GM21515 (cell line): Measurements from ENCODE around the gene IRF3.
"Not testable (repeated sequence)": the region's sequence is repeated elsewhere in the genome, so short reads cannot be mapped to it uniquely, and the experiment has no call there.

ENCODE experiments used
- ATAC-seq: cut with Tn5 transposase; IDR thresholded peaks from one replicate; pipeline ENCODE4 v1.9.1; 2021; ENCODE audit not compliant: unreplicated experiment

The IRF3 gene

DNA sequence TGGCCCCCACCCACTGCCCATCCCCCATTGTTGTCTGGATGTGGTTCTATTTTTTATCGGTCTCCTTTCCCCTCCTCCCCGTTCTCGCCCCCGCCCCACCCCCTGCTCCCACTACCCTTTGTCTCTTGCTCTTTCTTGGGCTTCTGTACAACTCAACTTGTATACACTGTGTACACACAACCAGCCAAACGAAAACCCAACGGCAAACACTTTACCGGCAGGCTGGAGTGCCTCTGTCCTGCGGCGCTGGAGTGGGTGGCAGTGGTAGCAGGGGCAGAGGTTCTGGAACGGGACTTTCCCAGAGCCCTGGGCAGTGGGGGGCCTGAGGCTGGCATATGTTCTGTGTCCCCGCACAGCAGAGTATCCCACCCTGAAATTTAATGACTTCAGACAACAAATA, 39.4 kb downstream of the IRF3 start:
- no peak for ATAC-seq

DNA sequence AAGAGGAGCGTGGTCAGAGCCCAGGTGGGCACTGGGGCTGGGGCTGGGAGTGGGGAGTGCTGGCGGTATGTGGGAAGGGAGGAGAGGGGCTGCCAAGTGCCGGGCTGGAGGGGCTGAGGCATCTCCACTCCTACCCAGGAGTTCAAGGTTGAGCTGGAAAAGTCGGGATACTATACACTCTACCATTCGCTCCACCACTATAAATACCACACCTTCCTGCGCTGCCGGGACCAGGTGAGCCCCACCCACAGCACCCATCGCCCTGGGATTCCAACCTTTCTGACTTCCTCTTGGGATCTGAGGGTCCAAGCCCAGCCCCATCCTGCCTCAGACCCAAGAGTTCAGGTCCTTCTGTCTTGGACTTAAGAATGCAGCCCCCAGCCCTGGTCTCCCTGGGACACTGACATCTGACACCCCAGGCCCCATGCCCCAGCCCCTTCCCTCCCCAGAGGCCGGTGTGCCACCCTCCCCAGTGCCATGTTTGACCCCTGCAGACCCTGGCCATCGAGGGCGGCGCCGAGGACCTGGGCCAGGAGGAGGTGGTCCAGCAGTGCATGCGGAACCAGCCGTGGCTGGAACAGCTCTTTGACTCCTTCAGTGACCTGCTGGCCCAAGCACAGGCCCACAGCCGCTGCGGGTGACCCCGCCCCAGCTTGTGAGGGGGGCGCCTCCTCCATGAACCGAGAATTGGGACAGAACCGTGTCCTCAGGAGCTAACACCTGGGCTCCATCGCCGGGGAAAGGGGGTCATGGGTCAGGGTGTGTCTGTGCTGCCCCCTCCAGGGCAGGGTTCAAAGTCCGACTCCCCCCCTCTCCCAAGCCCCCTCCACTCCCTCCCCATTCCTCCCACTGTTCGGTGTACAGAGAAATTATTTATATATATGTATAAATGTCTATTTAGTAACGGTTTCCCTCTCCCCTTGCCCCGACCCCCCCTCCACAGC, 40.4 kb downstream of the IRF3 start:
- no peak for ATAC-seq

DNA sequence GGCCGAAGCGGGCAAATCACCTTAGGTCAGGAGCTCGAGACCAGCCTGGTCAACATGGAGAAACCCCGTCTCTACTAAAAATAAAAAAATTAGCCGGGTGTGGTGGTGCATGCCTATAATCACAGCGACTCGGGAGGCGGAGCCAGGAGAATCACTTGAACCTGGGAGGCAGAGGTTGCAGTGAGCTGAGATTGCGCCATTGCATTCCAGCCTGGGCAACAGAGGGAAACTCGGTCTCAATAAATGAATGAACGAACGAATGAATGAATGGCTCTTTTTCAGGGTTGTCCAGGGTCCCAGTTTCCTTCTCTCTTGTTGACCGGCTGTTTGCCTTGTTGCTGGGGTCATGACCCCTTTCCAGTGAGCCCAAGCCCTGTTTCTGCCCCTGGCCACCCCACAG, 47.8 kb downstream of the IRF3 start:
- not testable (repeated sequence) for ATAC-seq

DNA sequence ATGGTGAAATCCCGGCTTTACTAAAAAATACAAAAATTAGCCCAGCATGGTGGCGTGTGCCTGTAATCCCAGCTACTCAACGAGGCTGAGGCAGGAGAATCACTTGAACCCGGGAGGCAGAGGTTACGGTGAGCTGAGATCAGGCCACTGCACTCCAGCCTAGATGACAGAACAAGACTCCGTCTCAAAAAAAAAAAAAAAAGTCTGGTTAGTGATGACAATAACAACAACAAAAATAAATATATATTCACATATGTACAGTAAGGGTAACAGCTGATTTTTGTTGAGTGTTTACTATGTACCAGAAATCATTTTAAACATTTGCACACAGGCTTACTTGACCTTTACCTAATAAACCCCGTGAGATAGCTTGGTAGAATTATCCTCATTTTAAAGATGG, 48.7 kb downstream of the IRF3 start:
- ATAC-seq: no peak

DNA sequence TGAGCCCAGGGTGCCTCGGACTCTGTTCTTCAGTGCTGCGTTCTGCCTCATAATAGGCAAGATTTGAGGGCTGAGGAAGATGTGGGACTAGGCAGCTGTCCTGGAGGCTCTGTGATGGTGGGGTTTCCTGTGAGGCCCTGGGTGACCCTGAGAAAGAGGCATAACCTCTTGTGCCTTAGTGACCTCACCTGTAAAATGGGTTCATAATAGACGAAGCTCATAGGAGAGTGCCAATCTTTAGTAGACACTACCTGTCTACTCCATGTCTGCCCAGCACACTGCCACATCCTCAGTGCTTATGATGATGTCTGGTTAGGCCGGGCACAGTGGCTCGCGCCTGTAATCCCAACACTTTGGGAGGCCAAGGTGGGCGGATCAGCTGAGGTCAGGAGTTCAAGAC, 49.1 kb downstream of the IRF3 start:
- ATAC-seq: no peak

DNA sequence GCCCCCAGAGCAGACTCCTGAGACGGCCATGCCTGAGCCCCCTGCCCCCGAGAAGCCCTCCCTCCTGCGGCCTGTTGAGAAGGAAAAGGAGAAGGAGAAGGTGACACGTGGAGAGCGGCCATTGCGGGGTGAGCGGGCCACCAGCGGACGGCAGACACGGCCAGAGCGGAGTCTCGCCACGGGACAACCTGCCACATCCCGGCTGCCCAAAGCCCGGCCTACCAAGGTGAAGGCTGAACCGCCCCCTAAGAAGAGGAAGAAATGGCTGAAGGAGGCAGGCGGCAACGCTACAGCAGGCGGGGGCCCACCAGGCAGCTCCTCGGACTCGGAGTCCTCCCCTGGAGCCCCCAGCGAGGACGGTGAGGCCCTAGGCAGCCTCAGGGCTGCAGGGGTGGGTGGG, 49.8 kb downstream of the IRF3 start:
- no peak for ATAC-seq

DNA sequence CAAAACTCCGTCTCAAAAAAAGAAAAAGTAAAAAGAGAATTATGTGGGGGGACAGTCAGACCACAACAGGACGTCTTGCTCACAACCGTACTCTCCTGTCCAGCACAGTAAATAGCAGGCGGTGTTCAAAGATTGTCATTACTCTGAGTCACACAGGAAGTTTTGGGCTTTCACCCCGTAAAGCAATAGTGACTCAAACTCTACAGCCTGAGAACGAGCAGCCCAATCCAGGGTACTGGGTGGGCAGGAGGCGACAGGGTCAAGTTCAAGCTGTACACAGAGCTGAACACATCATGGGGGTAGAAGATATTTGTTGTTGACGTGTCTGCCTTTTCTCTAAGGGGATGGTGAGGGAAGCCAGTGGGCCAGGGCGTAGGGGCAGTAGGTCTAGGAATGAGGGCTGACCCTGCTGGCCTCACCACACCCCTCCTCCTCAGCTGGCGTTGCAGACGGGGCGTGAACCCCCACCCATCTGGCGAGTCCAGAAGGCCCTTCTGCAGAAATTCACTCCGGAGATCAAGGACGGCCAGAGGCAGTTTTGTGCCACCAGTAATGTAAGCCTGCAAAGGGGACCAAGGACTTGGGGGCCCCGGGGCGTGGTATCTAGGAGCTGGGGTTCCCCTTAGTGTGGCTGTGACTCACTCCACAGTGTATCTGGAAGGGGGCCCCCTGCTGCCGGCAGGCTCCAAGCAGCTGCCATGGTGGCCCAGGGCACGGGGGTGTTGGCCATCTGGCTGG, 51.4 kb downstream of the IRF3 start:
- ATAC-seq: no peak

DNA sequence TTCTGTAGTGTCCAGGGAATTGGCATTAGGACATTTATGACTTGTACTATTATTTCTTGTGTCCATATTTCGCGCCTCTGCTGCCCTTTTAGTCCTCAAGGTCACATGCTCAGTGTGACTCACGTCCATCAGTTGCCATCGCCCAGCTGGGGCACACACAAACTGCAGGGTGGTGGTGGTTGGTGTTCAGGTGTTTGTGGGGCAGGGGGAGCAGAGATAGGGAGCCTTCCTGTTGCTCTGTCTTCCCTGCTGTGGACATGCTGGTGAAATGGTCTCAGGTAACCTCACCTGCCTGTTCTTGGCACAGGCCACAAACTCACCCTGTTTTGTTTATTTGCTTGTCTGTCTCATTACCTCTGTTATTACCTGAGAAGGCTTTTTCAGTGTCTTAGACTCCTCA, 52.3 kb downstream of the IRF3 start:
- ATAC-seq: no peak
